SK-N-SH treated with all-trans-retinoic acid at 6 μM for 48 hours (cell line): ENCODE results near the gene PPP3CA.

Source experiments
- ARNTL ChIP-seq: fragments of 450-650 bp; formaldehyde crosslinking; IDR thresholded peaks from 2 replicates; pipeline ENCODE4 v1.5.0; 2020; ENCODE audit warnings: low read depth, mild to moderate bottlenecking, moderate library complexity, borderline replicate concordance
- CSDC2 ChIP-seq: fragments of 250-450 bp; sonication (Bioruptor Pico); IDR thresholded peaks from 2 replicates; pipeline ENCODE4 v1.5.0; 2020; ENCODE audit warnings: mild to moderate bottlenecking, moderate library complexity
- TF ChIP-seq, protein P1 (sequence below): fragments of 250-450 bp; sonication (Bioruptor Pico); IDR thresholded peaks from 2 replicates; pipeline ENCODE4 v1.8.0; 2020; ENCODE audit warnings: mild to moderate bottlenecking, moderate library complexity, borderline replicate concordance

DNA sequence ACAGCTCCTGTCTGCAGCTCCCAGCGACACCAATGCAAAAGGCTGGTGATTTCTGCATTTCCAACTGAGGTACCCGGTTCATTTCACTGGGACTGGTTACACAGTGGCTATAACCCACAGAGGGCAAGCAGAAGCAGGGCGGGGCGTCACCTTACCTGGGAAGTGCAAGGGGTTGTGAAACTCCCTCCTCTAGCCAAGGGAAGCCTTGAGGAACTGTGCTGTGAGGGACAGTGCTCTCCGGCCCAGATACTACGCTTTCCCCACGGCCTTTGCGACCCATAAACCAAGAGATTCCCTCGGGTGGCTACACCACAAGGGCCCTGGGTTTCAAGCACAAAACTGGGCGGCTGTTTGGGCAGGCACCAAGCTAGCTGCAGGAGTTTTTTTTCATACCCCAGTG, 218.9 kb downstream of the PPP3CA start:
- TF ChIP-seq CSDC2 = no peak
- TF ChIP-seq, protein P1, sequence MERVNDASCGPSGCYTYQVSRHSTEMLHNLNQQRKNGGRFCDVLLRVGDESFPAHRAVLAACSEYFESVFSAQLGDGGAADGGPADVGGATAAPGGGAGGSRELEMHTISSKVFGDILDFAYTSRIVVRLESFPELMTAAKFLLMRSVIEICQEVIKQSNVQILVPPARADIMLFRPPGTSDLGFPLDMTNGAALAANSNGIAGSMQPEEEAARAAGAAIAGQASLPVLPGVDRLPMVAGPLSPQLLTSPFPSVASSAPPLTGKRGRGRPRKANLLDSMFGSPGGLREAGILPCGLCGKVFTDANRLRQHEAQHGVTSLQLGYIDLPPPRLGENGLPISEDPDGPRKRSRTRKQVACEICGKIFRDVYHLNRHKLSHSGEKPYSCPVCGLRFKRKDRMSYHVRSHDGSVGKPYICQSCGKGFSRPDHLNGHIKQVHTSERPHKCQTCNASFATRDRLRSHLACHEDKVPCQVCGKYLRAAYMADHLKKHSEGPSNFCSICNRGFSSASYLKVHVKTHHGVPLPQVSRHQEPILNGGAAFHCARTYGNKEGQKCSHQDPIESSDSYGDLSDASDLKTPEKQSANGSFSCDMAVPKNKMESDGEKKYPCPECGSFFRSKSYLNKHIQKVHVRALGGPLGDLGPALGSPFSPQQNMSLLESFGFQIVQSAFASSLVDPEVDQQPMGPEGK (CRISPR knock-in tag) = no peak
- TF ChIP-seq ARNTL (CRISPR knock-in tag) = no peak
